ACC112 (cell line): ENCODE data around the gene CACNA1E.

Experiments
- H2AFZ ChIP-seq: fragments of 200-600 bp; sonication (generic); one replicate; pipeline ENCODE4 v1.6.0; 2017; ENCODE audit warnings: antibody characterized with exemption, low read length; ENCODE audit not compliant: unreplicated experiment
- H3K27ac ChIP-seq: fragments of 200-600 bp; sonication (generic); 2 replicates; pipeline ENCODE4 v1.5.1; 2014; ENCODE audit warnings: low read depth, mild to moderate bottlenecking, antibody characterized with exemption, low read length, moderate library complexity
- H3K27me3 ChIP-seq: fragments of 200-600 bp; sonication (generic); 2 replicates; pipeline ENCODE4 v1.6.1; 2014; ENCODE audit warnings: mild to moderate bottlenecking, antibody characterized with exemption, low read length, moderate library complexity, mixed read lengths; ENCODE audit not compliant: insufficient read depth
- H3K36me3 ChIP-seq: fragments of 200-600 bp; sonication (generic); 2 replicates; pipeline ENCODE4 v1.6.1; 2016; ENCODE audit warnings: mild to moderate bottlenecking, antibody characterized with exemption, low read length, moderate library complexity, mixed read lengths; ENCODE audit not compliant: insufficient read depth
- H3K4me1 ChIP-seq: fragments of 200-600 bp; sonication (generic); one replicate; pipeline ENCODE4 v1.6.1; 2016; ENCODE audit warnings: low read length, mixed read lengths; ENCODE audit not compliant: insufficient read depth, unreplicated experiment, control insufficient read depth
- H3K4me3 ChIP-seq: fragments of 200-600 bp; sonication (generic); 2 replicates; pipeline ENCODE4 v1.5.1; 2014; ENCODE audit warnings: mild to moderate bottlenecking, low read depth, low read length
- H3K79me2 ChIP-seq: fragments of 200-600 bp; sonication (generic); one replicate; pipeline ENCODE4 v1.6.0; 2016; ENCODE audit warnings: low read length; ENCODE audit not compliant: control insufficient read depth, unreplicated experiment, insufficient read depth

The CACNA1E gene

DNA sequence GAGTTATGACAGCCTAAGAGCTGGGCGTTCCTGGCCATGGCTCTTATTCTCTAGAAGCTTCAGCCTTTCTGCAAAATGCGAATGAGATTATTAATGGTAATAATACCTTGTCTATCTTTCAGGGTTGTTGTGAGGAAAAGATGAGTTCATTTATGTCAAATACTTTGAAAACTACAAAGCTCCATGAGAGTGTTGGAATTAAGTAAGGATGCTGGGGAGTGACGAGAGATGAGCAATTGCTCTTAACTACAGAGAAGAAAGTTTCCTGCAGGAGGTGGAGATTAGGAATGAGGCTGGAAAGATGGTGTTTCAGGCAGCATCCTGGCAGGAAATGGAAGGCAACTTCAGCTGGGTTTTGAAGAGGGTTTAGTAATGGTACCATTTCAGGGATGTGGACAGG, 124.2 kb downstream of the CACNA1E start:
- no peak overlapping the region for H3K27ac ChIP-seq

DNA sequence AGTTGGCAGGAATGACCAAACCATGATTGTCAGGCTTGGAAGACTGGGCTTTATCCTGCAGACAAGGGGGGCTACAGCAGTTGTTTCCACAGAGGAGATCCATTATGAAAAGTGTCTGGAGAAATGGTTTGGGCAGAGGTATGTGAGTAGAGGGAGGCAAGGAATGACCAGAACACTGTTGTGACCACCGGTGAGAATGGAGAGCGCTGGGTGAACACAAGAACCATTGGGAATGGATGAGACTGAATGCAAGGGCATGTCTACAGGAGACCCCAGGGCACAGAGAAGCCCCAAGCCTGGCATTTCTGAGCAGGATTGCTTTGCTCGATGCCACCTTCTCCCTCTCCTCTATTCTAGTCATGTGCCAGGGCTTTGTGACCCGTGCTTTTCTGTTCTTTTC, 125.1 kb downstream of the CACNA1E start:
- Histone ChIP-seq H3K4me3 (no peak overlapping the region), H3K27me3 (no peaks in the 10 kb centered on the region), H3K27ac (no peak overlapping the region), H2AFZ (no peak overlapping the region), H3K4me1 (no peaks in the 10 kb centered on the region), H3K36me3 (no peaks in the 10 kb centered on the region), H3K79me2 (no peaks in the 10 kb centered on the region)

More for the DNA sequence above, 124.2 kb downstream of the CACNA1E start:
- Histone ChIP-seq H3K4me3 (no peak overlapping the region), H2AFZ (no peak overlapping the region), H3K79me2 (no peaks in the 10 kb centered on the region), H3K36me3 (no peaks in the 10 kb centered on the region), H3K27me3 (no peaks in the 10 kb centered on the region), H3K4me1 (no peaks in the 10 kb centered on the region)

DNA sequence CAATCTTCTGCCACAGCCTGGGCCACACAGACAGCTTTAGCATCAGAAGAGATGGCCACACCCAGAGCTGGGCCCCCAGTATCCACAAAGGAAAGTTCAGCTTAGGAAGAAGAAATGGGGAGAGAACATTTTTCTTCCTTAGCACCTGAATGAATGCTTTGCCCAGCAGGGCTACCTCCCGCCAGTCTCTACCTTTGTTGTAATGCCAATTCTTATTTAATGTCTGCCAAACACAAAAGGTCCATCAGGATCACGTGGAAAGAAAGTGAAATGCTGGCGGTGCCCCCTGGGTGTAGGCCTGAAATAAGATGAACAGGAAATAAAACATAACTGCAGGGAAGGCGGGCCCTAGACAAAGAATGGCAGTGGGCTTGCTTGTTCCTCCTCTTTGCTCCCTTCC, 125.6 kb downstream of the CACNA1E start:
- H3K27me3 ChIP-seq, result no peaks in the 10 kb centered on the region
- H2AFZ ChIP-seq, result no peak overlapping the region
- no peaks in the 10 kb centered on the region for H3K79me2 ChIP-seq
- no peak overlapping the region for H3K27ac ChIP-seq
- H3K36me3 ChIP-seq, result no peaks in the 10 kb centered on the region
- no peaks in the 10 kb centered on the region for H3K4me1 ChIP-seq
- H3K4me3 ChIP-seq, result no peak overlapping the region

DNA sequence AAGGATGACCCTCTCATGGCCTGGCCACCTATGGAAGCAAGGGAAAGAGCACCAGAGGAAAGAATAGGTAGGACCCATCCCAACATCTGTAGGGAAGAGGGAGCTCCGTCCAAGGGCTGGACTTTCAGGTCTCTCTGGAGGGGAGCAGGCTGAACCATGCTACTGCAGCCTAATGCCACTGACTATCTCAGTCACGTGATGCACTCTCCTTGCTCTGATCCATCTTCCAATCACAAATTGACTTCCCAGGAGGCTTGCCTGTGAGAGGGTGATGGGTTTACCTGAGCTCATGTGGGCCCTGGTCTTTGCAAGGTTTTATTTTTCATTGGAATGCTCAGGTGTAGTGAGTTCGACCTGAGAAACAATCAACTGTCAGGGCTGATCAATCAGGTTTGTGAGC, 128.8 kb downstream of the CACNA1E start:
- no peaks in the 10 kb centered on the region for H3K4me1 ChIP-seq
- H3K36me3 ChIP-seq, result no peaks in the 10 kb centered on the region
- H3K27me3 ChIP-seq, result no peaks in the 10 kb centered on the region
- no peak overlapping the region for H3K4me3 ChIP-seq
- H3K27ac ChIP-seq, result no peak overlapping the region
- no peaks in the 10 kb centered on the region for H3K79me2 ChIP-seq
- no peak overlapping the region for H2AFZ ChIP-seq

DNA sequence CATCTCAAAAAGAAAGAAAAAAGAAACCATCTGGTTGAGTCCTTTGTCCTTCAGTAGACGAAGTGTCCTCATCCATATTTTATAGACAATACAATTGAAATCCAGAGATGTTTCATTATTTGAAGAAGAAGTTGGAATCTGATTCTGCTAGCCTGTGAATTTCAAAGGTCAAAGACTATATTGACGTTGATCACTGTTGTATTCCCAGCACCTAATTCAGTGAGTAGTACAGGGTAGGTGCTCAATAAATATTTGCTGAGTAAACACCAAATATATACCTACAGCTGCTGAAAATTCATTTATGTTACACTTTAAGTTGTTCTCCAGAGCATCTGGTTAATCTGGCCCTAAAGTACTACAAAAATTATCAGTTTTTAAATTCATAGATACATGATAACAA, 135.2 kb downstream of the CACNA1E start:
- Histone ChIP-seq H3K27ac (no peak overlapping the region), H2AFZ (no peak overlapping the region), H3K4me3 (no peak overlapping the region), H3K4me1 (no peaks in the 10 kb centered on the region), H3K27me3 (no peaks in the 10 kb centered on the region), H3K36me3 (no peaks in the 10 kb centered on the region), H3K79me2 (no peaks in the 10 kb centered on the region)

DNA sequence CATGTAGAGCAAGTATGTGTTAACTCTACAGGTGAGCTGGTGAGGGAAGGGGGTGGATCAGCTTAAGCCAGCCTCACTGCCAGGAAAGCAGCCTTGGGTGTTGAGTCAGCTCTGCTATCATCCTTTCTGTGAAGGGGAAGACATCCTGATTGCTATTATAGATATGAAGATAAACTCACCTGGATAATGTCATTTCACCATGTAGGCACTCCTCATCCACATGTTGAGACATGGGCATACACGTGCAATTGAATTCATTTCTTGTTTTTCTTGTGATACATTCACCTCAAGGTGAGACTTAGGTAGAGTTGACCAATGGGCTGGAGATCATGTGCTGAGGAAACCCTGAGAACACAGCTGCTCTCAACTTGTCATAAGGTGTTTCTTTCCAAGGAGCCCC, 136.9 kb downstream of the CACNA1E start:
- no peaks in the 10 kb centered on the region for H3K27me3 ChIP-seq
- H3K4me3 ChIP-seq, result no peak overlapping the region
- no peak overlapping the region for H3K27ac ChIP-seq

DNA sequence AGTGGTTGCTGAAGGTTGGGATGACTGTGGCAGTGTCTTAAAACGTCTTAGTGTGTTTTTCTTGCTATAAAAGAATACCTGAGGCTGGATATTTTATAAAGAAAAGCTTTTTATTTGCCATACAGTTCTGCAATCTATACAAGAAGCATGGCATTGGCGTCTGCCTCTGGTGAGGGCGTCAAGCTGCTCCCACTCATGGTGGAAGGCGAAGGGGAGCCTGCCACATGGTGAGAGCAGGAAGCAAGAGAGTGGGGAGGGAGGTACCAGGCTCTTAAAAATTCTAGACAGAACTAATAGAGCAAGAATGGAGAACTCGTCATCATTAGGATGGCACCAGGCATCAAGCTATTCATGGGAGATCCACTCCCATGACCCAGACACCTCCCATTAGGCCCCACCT, 140.5 kb downstream of the CACNA1E start:
- no peak overlapping the region for H3K4me3 ChIP-seq
- no peaks in the 10 kb centered on the region for H3K27me3 ChIP-seq
- H3K79me2 ChIP-seq, result no peaks in the 10 kb centered on the region
- H2AFZ ChIP-seq, result no peak overlapping the region
- no peak overlapping the region for H3K27ac ChIP-seq
- H3K4me1 ChIP-seq, result no peaks in the 10 kb centered on the region
- no peaks in the 10 kb centered on the region for H3K36me3 ChIP-seq

More for the DNA sequence above, 136.9 kb downstream of the CACNA1E start:
- no peaks in the 10 kb centered on the region for H3K36me3 ChIP-seq
- H2AFZ ChIP-seq, result no peak overlapping the region
- no peaks in the 10 kb centered on the region for H3K4me1 ChIP-seq
- no peaks in the 10 kb centered on the region for H3K79me2 ChIP-seq

DNA sequence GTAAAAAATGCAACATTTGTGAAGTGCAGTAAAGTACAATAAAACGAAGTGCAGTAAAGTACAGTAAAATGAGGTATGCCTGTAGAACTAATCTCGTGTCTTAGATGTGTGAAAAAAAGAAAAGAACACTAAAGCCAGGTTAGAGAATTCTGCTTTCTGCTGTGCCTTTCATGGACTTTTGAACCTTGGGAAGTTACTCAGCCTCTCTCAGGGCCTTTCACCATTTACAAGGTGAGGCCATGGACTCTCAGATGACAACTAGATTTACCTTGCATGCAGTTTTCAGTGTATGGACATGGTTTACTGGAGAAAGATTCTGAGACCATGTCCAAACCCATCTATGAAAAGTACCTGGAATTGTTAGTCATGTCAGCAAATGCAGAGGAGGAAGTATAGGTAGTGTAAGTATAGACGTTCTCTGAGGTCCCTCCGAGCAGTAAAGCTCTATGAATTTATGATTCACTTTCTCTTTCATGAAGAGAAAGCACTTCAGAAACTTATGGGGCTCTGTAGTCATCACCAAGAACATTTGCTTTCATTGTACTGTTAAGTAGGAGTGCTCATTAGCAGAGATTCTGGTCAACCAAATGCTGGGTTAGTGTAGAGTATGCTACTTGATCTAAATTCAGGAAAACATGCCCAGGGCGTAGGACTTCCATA, 143.1 kb downstream of the CACNA1E start:
- no peak overlapping the region for H3K27ac ChIP-seq

DNA sequence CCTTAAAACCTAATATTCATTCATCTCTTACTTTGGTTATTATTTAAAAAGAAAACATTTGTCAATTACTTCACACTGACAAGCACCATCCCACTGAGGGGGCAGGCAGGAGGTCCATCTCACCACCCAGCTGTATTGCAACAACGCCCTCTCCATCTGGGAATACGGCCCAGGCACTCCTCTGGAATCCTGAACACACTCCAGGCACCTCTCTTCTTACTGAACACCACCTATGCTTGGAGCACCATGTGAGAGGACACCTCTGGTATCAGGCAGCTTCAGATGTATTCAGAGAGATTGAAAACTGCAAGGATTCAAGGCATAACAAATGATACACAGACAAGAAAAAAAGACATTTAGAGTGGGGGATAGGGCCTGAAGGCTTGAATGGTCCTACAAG, 147.1 kb downstream of the CACNA1E start:
- no peak overlapping the region for H3K27ac ChIP-seq
- H2AFZ ChIP-seq, result no peak overlapping the region
- no peaks in the 10 kb centered on the region for H3K4me1 ChIP-seq
- no peaks in the 10 kb centered on the region for H3K27me3 ChIP-seq
- H3K36me3 ChIP-seq, result no peaks in the 10 kb centered on the region
- H3K4me3 ChIP-seq, result no peak overlapping the region
- no peaks in the 10 kb centered on the region for H3K79me2 ChIP-seq

More for the DNA sequence above, 143.1 kb downstream of the CACNA1E start:
- no peaks in the 10 kb centered on the region for H3K79me2 ChIP-seq
- H2AFZ ChIP-seq, result no peak overlapping the region
- no peaks in the 10 kb centered on the region for H3K4me1 ChIP-seq
- H3K4me3 ChIP-seq, result no peak overlapping the region
- no peaks in the 10 kb centered on the region for H3K36me3 ChIP-seq
- H3K27me3 ChIP-seq, result no peaks in the 10 kb centered on the region

DNA sequence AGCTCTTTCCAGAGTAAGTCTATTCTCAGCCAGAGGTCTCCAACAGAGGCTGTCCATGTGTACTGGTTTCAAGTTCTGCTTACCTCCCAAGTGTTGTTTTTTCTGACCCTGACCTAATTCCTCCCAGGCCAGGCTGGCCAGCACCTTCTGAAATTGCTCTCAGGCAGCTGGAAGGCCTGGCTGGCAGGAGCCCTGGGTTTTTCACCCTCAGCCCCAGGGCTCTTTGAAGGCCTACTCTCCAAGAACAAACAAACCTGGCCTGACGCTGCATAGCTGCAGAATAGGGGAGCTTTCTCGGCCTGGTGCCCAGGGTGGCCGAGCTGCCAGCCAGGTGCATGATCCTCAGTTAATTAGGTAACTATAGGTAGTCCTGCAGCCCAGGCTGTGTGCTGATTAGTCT, 147.5 kb downstream of the CACNA1E start:
- H3K79me2 ChIP-seq, result no peaks in the 10 kb centered on the region
- no peaks in the 10 kb centered on the region for H3K27me3 ChIP-seq
- H3K27ac ChIP-seq, result no peak overlapping the region

DNA sequence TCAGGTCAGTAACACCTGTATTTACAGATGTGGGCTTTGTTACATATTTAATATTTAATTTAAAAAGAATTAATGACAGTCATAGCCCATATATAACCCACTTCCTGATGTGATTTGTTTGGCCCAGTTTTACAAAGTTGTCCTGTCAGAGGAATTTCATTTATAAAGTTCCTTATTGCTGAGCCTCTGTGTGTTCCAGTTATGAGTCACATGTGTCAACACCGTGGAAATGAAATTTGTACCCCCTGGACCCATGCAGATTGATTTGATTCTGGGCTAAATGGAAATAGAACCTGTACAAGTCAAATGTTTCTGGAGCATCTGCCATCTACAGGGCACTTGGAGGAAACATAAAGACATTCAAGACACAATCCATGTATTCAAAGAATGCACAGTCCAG, 149.2 kb downstream of the CACNA1E start:
- Histone ChIP-seq H3K27ac (no peak overlapping the region), H3K36me3 (no peaks in the 10 kb centered on the region), H3K4me1 (no peaks in the 10 kb centered on the region), H3K4me3 (no peak overlapping the region), H3K27me3 (no peaks in the 10 kb centered on the region), H3K79me2 (no peaks in the 10 kb centered on the region), H2AFZ (no peak overlapping the region)

More for the DNA sequence above, 147.5 kb downstream of the CACNA1E start:
- Histone ChIP-seq H3K36me3 (no peaks in the 10 kb centered on the region), H3K4me3 (no peak overlapping the region), H3K4me1 (no peaks in the 10 kb centered on the region), H2AFZ (no peak overlapping the region)
